ENCODE data around the gene CCDC150.

DNA sequence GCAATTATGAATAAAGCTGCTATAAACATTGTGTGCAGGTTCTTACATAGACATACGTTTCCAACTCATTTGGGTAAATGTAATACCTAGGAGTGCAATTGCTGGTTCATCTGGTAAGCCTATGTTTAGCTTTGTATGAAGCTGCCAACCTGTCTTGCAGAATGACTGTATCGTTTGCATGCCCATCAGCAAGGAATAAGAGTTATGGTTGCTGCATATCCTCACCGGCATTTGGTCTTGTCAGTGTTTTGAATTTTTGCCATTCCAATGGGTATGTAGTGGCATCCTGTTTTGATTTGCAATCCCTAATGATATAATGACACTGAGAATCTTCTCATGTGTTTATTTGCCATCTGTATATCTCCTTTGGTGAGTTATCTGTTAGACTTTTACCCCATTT is 20.7 kb downstream of the CCDC150 start:
- TF ChIP-seq, protein P1, sequence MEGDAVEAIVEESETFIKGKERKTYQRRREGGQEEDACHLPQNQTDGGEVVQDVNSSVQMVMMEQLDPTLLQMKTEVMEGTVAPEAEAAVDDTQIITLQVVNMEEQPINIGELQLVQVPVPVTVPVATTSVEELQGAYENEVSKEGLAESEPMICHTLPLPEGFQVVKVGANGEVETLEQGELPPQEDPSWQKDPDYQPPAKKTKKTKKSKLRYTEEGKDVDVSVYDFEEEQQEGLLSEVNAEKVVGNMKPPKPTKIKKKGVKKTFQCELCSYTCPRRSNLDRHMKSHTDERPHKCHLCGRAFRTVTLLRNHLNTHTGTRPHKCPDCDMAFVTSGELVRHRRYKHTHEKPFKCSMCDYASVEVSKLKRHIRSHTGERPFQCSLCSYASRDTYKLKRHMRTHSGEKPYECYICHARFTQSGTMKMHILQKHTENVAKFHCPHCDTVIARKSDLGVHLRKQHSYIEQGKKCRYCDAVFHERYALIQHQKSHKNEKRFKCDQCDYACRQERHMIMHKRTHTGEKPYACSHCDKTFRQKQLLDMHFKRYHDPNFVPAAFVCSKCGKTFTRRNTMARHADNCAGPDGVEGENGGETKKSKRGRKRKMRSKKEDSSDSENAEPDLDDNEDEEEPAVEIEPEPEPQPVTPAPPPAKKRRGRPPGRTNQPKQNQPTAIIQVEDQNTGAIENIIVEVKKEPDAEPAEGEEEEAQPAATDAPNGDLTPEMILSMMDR (IDR thresholded peaks at IDR 0.05; ENCODE audit: insufficient read depth, low read length): no peak
- TF ChIP-seq POLR2AphosphoS5 (IDR thresholded peaks at IDR 0.05; ENCODE audit: low read depth): no peak
- TF ChIP-seq, protein P2, sequence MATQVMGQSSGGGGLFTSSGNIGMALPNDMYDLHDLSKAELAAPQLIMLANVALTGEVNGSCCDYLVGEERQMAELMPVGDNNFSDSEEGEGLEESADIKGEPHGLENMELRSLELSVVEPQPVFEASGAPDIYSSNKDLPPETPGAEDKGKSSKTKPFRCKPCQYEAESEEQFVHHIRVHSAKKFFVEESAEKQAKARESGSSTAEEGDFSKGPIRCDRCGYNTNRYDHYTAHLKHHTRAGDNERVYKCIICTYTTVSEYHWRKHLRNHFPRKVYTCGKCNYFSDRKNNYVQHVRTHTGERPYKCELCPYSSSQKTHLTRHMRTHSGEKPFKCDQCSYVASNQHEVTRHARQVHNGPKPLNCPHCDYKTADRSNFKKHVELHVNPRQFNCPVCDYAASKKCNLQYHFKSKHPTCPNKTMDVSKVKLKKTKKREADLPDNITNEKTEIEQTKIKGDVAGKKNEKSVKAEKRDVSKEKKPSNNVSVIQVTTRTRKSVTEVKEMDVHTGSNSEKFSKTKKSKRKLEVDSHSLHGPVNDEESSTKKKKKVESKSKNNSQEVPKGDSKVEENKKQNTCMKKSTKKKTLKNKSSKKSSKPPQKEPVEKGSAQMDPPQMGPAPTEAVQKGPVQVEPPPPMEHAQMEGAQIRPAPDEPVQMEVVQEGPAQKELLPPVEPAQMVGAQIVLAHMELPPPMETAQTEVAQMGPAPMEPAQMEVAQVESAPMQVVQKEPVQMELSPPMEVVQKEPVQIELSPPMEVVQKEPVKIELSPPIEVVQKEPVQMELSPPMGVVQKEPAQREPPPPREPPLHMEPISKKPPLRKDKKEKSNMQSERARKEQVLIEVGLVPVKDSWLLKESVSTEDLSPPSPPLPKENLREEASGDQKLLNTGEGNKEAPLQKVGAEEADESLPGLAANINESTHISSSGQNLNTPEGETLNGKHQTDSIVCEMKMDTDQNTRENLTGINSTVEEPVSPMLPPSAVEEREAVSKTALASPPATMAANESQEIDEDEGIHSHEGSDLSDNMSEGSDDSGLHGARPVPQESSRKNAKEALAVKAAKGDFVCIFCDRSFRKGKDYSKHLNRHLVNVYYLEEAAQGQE (IDR thresholded peaks at IDR 0.05; ENCODE audit: insufficient replicate concordance, low read depth): no peak
- no peak for TF ChIP-seq GABPA (IDR thresholded peaks at IDR 0.05; ENCODE audit: low read depth)
- no peak for TF ChIP-seq SPI1 (IDR thresholded peaks at IDR 0.05; ENCODE audit: borderline replicate concordance, low read depth)

Measured in HL-60 (cell line).